HG02973 (cell line): ENCODE data around the gene HNRNPA3.
A peak's percentile ranks its signal among the peaks of the same experiment; 100 is the strongest.
"Not testable (repeated sequence)": the region's sequence is repeated elsewhere in the genome, so short reads cannot be mapped to it uniquely, and the experiment has no call there.

Experiments used
- ATAC-seq: cut with Tn5 transposase; IDR thresholded peaks from one replicate; pipeline ENCODE4 v1.9.1; 2021; ENCODE audit warnings: moderate library complexity; ENCODE audit not compliant: unreplicated experiment

HNRNPA3 gene

GRCh38 chr2:177254433-177255226 is 42.0 kb downstream of the HNRNPA3 start:
- ATAC-seq, result no peak

- ATAC-seq, result no peak
Measured at GRCh38 chr2:177255227-177255601, 42.6 kb downstream of the HNRNPA3 start.

DNA sequence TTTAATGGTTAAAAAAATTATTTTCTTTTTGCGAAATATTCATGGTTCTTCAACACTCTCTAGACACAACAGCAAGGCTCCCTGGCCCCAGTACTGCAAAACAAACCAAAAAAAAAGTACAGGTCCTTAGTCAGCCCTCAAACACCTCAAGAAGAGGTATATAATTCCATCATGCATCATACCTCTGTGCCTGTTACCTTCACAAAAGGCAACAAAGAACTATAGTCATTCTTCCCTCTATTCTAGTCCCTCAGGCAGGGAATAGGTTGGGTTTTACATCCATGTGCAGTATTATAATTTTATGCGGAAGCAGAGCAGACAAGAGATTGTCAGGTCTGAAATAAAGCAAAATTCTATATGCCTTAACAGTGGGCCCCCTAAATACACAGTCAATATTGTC is 43.4 kb downstream of the HNRNPA3 start:
- no peak for ATAC-seq

- no peak for ATAC-seq
Measured at GRCh38 chr2:177256695-177257094, 44.1 kb downstream of the HNRNPA3 start.

DNA sequence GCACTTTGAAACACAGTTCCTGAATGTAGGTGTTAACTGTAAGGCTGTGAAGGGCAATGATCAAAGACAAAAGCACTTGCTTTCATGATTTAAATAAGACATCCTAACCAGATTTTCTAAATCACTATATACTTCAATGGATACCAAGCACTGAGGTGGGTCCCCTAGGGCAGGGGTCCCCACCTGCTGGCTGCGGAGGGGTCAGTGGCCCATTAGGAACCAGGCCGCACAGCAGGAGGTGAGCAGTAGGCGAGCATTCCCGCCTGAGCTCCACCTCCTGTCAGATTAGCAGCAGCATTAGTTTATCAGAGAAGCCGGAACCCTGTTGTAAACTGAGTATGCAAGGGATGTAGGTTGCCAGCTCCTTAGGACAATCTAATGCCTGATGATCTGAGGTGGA is 44.9 kb downstream of the HNRNPA3 start:
- ATAC-seq, result no peak

DNA sequence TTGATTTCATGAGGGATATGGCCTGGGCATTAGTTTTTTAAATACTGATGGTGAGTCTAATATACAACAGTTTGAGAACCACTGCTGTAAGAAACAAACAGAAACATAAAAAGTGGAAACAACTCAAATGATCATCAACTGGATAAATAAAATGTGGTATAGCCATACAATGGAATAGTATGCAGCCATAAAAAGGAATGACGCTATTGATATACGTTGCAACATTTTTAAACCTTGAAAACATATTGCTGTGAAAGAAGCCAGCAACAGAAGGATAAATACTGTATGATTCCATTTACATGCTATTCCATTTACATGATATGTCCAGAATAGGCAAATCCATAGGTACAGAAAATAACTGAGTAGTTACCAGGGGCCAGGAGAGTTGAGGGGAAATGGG is 45.5 kb downstream of the HNRNPA3 start:
- no peak for ATAC-seq

DNA sequence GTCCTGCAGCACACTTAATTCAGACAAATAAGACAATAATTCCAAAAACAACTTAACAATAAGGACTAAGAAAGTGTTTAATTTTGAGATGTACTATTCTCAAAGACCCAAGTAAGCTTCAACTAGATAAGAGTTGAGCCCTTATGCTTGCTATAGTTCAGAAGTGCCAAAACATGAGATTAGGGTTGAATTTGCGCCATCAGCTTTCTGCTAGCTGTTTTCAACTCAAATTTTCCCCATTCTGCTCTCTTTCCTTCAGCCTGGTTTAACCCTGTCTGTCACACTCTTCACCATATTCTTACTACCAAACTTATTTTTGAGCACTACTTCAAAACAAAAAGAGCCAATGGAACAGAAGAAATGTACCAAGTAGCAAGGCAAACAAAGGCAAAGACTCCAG is 47.8 kb downstream of the HNRNPA3 start:
- no peak for ATAC-seq

- no peak for ATAC-seq
Measured at GRCh38 chr2:177261116-177262060, 48.8 kb downstream of the HNRNPA3 start.

GRCh38 chr2:177262092-177262491 is 49.5 kb downstream of the HNRNPA3 start:
- ATAC-seq, result no peak

GRCh38 chr2:177262958-177263450 is 50.4 kb downstream of the HNRNPA3 start:
- no peak for ATAC-seq

DNA sequence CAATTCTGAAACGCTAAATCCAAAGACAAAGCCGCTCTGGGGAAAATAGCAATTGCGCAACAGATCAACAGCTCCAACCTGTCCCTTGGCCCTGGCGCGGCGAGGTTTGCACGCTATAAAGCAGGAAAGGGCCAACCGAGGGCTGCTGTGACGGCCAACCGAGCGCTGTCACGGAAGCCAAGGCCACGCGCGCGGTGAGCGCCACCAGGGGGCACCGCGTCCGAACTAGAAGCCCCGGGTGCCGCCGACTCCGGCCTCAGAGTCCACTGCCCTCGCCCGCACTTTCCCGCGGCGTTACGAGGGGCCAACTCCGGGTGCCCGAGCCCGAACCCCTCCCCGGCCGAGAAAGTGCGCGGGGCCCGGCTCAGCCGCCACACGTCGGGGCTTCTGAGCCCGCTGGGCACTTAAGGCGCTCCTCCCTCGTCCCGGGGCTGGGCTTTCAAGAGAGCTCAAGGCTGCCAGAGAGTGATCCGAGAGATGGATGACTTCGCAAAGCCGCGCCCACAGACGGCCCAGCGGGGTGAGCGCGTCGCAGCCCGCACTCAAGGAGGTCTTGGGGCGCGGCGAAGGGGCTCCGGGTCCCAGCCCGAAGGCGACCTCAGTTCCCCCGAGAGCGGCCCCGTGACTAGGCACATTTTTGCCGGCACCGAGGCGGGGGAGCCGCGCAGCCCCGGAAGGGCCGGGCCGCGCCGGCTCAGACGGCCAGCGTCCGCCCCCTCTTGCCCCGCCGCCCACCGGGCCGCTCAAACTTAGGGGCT is 51.0 kb downstream of the HNRNPA3 start:
- peak; percentile 49 for ATAC-seq

DNA sequence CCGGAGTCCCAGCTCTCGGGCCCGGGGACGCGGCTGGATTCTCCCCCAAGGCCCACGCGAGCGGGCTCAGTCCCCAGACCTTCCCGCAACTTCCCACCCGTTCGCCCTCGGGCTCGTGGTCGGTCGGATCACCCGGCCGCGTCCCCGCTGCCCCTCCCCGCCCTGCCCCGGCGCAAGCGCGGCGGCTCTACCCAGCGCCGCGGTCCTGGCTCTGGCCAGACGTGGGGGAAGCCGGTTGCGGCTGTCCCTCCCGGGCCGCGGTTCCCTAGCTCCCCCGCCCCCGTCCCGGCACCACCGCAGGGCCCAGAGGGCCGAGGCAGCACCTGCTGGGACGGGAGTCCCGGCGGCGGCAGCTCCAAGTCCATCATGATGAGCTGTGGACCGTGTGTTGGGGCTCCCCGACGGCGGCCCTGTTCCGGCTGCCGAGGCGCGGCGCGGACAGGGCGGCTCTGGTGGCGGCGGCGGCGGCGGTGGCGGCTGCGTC is 51.7 kb downstream of the HNRNPA3 start:
- ATAC-seq, result peak; percentile 16

GRCh38 chr2:177264693-177265587 is 52.3 kb downstream of the HNRNPA3 start, which contains the start of gene NFE2L2:
NFE2L2 (minus strand) TSS chr2:177264727; CDS start chr2:177264576, 151 bp downstream.
- ATAC-seq, result peak; percentile 58

GRCh38 chr2:177265824-177266817 is 53.5 kb downstream of the HNRNPA3 start:
- ATAC-seq, result no peak

GRCh38 chr2:177266955-177267354 is 54.4 kb downstream of the HNRNPA3 start:
- ATAC-seq, result not testable (repeated sequence)

GRCh38 chr2:177268187-177268871 is 55.7 kb downstream of the HNRNPA3 start:
- no peak for ATAC-seq

DNA sequence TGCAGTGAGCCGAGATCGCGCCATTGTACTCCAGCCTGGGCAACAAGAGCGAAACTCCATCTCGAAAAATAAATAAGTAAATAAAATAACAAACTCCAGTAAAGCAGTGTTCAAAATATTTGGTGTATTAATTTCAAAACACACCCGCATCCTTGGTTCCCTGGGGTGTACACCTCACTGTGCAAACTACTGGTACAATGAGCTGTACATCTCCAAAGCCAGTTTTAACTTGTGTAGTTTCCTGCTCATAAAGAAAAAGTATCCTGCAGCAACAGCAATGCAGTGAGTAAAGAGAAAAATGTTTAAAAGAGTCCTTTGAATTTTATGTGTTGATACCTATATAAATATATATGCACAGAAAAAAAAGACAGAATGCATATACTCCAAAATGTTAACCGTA is 56.3 kb downstream of the HNRNPA3 start:
- ATAC-seq, result no peak

GRCh38 chr2:177270531-177270930 is 57.9 kb downstream of the HNRNPA3 start:
- no peak for ATAC-seq
